GM06990 (cell line): ENCODE data around the gene GFRA4.

ENCODE experiments used
- DNase-seq: peaks from one replicate; pipeline ENCODE4 v3.0.0-alpha.2; 2011; ENCODE audit not compliant: insufficient read length; ENCODE audit errors: extremely low read depth
- H3K27me3 ChIP-seq: replicated peaks from 2 replicates; pipeline ENCODE4 v1.6.0; 2011; ENCODE audit warnings: low read length; ENCODE audit not compliant: control insufficient read depth, insufficient read depth
- H3K36me3 ChIP-seq: 2 replicates; pipeline ENCODE4 v1.5.1; 2011; ENCODE audit warnings: low read length; ENCODE audit not compliant: control insufficient read depth, insufficient read depth
- H3K4me3 ChIP-seq: replicated peaks from 2 replicates; pipeline ENCODE4 v1.5.1; 2011; ENCODE audit warnings: low read depth, mild to moderate bottlenecking, control low read depth, low read length
- CTCF ChIP-seq: IDR thresholded peaks from 2 replicates; pipeline ENCODE4 v1.5.1; 2011; ENCODE audit warnings: low read length, control low read depth, mild to moderate bottlenecking, inconsistent platforms; ENCODE audit not compliant: insufficient read depth, poor library complexity, severe bottlenecking

GFRA4 gene

GRCh38 chr20:3696745-3697587 is 33.8 kb upstream of the GFRA4 start:
- Histone ChIP-seq H3K36me3 (no peaks in the 10 kb centered on the region), H3K27me3 (no peaks in the 10 kb centered on the region; the same call in none of the 2 replicates), H3K4me3 (no peak overlapping the region)
- no peak for DNase-seq
- no peak for TF ChIP-seq CTCF

- DNase-seq: no peak
- TF ChIP-seq CTCF: peak; percentile 48
- no peaks in the 10 kb centered on the region for H3K27me3 ChIP-seq
- H3K36me3 ChIP-seq: no peaks in the 10 kb centered on the region
- no peak overlapping the region for H3K4me3 ChIP-seq
Measured at GRCh38 chr20:3696200-3696599, 33.0 kb upstream of the GFRA4 start.

GRCh38 chr20:3694864-3695263 is 31.7 kb upstream of the GFRA4 start:
- Histone ChIP-seq H3K4me3 (no peak overlapping the region), H3K27me3 (no peaks in the 10 kb centered on the region), H3K36me3 (no peaks in the 10 kb centered on the region)
- no peak for TF ChIP-seq CTCF
- DNase-seq: no peak

GRCh38 chr20:3693376-3693775 is 30.2 kb upstream of the GFRA4 start:
- Histone ChIP-seq H3K36me3 (no peaks in the 10 kb centered on the region), H3K4me3 (no peak overlapping the region), H3K27me3 (no peaks in the 10 kb centered on the region)
- DNase-seq: no peak
- TF ChIP-seq CTCF: no peak

GRCh38 chr20:3692706-3693294 is 29.6 kb upstream of the GFRA4 start:
- Histone ChIP-seq H3K4me3 (no peak overlapping the region), H3K27me3 (no peaks in the 10 kb centered on the region)
- no peak for TF ChIP-seq CTCF

More at GRCh38 chr20:3692706-3693294, 29.6 kb upstream of the GFRA4 start:
- no peak for DNase-seq
- H3K36me3 ChIP-seq: no peaks in the 10 kb centered on the region
